Pancreas (tissue), 10 donors: ENCODE results near the gene ATP8B4. TPM values are rescaled to one million over a fixed set of nuclear protein-coding genes. Genes with fewer than 3 reads are reported as not detected.
A peak's percentile ranks its signal among the peaks of the same experiment; 100 is the strongest.

Experiments
- ATAC-seq, 4 donors: fragments of 200-7000 bp; cut with Tn5 transposase; one replicate each; pipeline versions ENCODE4 v1.8.0 to v1.9.1; 2020; ENCODE audit warnings: mild to moderate bottlenecking in 4 of 4, moderate library complexity in 4 of 4
- DNase-seq, 6 donors: peaks; one replicate each; pipeline ENCODE4 v3.0.0-alpha.2; 2020
- FAIRE-seq: peaks from 2 replicates; lab custom pipeline; 2012; peaks lifted over from hg19 to GRCh38; lab: Jason Lieb, UNC
- H3K27ac ChIP-seq, 4 donors: fragments of 200-600 bp; sonication (generic); 1 replicate in 3 of 4; 2 replicates in 1 of 4; pipeline versions ENCODE4 v1.5.0 to v1.8.0; 2020
- H3K27me3 ChIP-seq, 4 donors: fragments of 200-600 bp; one replicate each; pipeline ENCODE4 v1.8.0; 2021
- H3K36me3 ChIP-seq, 3 donors: fragments of 200-600 bp; sonication (generic) in 1 of 3; one replicate each; pipeline versions ENCODE4 v1.5.0 to v1.8.0; 2020 to 2021
- H3K4me1 ChIP-seq, 3 donors: fragments of 200-600 bp; one replicate each; pipeline ENCODE4 v1.8.0; 2021
- H3K4me3 ChIP-seq, 4 donors: fragments of 200-600 bp; sonication (generic) in 2 of 4; one replicate each; pipeline versions ENCODE4 v1.5.0 to v1.8.0; 2020 to 2021
- H3K9me3 ChIP-seq, 4 donors: fragments of 200-600 bp; one replicate each; pipeline ENCODE4 v1.8.0; 2021
- CTCF ChIP-seq, 4 donors: fragments of 200-600 bp; sonication (generic) in 3 of 4; IDR thresholded peaks; one replicate each; pipeline versions ENCODE4 v1.5.0 to v1.8.0; 2021; ENCODE audit warnings: antibody characterized with exemption in 4 of 4
- WGBS, 2 donors: extraction: QIAGEN DNeasy Blood & Tissue Kit; methylation state at CpG; one replicate each; pipeline ENCODE4 v1.1.7; 2013; 5-methylcytosine and 5-hydroxymethylcytosine counted together
- intact Hi-C, 3 donors: fragments of 100-400 bp; cut with DNase I; formaldehyde crosslinking; loops; one replicate each; pipeline versions ENCODE4 v1.11.1 to v1.14.2; 2022
- polyA plus RNA-seq, 2 donors: library from polyadenylated mRNA; stranded (reverse); fragments of 200-250 nt; gene quantifications; one replicate each; pipeline ENCODE4 v1.2.3, GENCODE V29; 2013
- total RNA-seq, 6 donors: library from RNA; stranded (reverse); fragmentation: NEBNext Ultra II Directional in 4 of 6; extraction: Animal tissue kit (Norgen Biotek cat#: 25700) in 4 of 6; gene quantifications; one replicate each; pipeline versions ENCODE4 v1.2.1 to v1.2.4, GENCODE V29; 2021 to 2023
- donor health status: healthy with polysubstance abuse.
- donor health status: DM: no; HTN: no; CAD: no; lungs with moderate emphysema.
- donor health status: DM: no; HTN: no; CAD: no.
- donor health status: control.
- donor health status: control.
- donor health status: Bipolar disorder and iron deficiency.
- donor health status: DM: yes; HTN: yes; CAD: no.
- donor health status: DM: no; HTN: no; CAD: no.
- donor health status: DM: no; HTN: no; CAD: no.
- donor health status: DM: yes; HTN: yes; CAD: no.

ATP8B4 gene
- total and polyA plus RNA-seq, 8 donors, result 0.55 to 5.3 (median 0.97) TPM

GRCh38 chr15:50017522-50017921 lies 101.5 kb downstream of the ATP8B4 start:
- FAIRE-seq (no peak), DNase-seq (no peak), ATAC-seq (peak in 1 of 4 donors; percentile 53)
- intact Hi-C loops, result no loop called here
- TF ChIP-seq CTCF (IDR thresholded peaks at IDR 0.05), result no peak
- Histone ChIP-seq H3K36me3 (no peaks in the 10 kb centered on the region), H3K4me1 (no peaks in the 10 kb centered on the region), H3K27me3 (no peaks in the 10 kb centered on the region), H3K4me3 (no peak overlapping the region), H3K27ac (no peak overlapping the region), H3K9me3 (no peaks in the 10 kb centered on the region)
- WGBS, 2 donors, result 69 to 90% methylated on average over 1 of the region's 1 CpG

- Histone ChIP-seq H3K9me3 (no peaks in the 10 kb centered on the region), H3K4me1 (no peaks in the 10 kb centered on the region), H3K27me3 (no peaks in the 10 kb centered on the region), H3K36me3 (no peaks in the 10 kb centered on the region), H3K4me3 (no peak overlapping the region), H3K27ac (no peak overlapping the region)
- DNase-seq, result no peak
- ATAC-seq, result no peak
- intact Hi-C loops, result no loop called here
- WGBS, 2 donors, result 50 to 60% methylated on average over 2 of the region's 2 CpGs
- no peak for FAIRE-seq
- no peak for TF ChIP-seq CTCF (IDR thresholded peaks at IDR 0.05)
Observed at GRCh38 chr15:50016951-50017350, 102.1 kb downstream of the ATP8B4 start.

GRCh38 chr15:50012790-50013189 lies 106.2 kb downstream of the ATP8B4 start:
- no peak overlapping the region for H3K4me3 ChIP-seq
- peaks cover 5 to 11% (median 5%) of the 10 kb centered on the region in 3 donors for H3K4me1 ChIP-seq
- H3K36me3 ChIP-seq, result no peaks in the 10 kb centered on the region
- H3K9me3 ChIP-seq, result no peaks in the 10 kb centered on the region
- DNase-seq (no peak), ATAC-seq (no peak), FAIRE-seq (no peak)
- H3K27ac ChIP-seq, result no peak overlapping the region
- no peak for TF ChIP-seq CTCF (IDR thresholded peaks at IDR 0.05)
- no peaks in the 10 kb centered on the region for H3K27me3 ChIP-seq
- intact Hi-C loops, result no loop called here

GRCh38 chr15:50009634-50010033 lies 109.4 kb downstream of the ATP8B4 start:
- Histone ChIP-seq H3K27me3 (no peaks in the 10 kb centered on the region), H3K27ac (peak overlapping the region in 3 of 4 donors; percentile 0 to 46 (median 33)), H3K9me3 (no peaks in the 10 kb centered on the region), H3K36me3 (no peaks in the 10 kb centered on the region), H3K4me1 (peaks cover 5 to 11% (median 5%) of the 10 kb centered on the region in 3 donors), H3K4me3 (no peak overlapping the region)
- intact Hi-C loops, result loop anchor here in 1 of 3 donors (10.0 kb wide), 1 partner anchor 135 kb away; no protein-coding TSS in a partner anchor
- ATAC-seq (peak; percentile 92 to 97 (median 94)), DNase-seq (peak in 2 of 6 donors; percentile 23 to 38), FAIRE-seq (no peak)
- WGBS, 2 donors, result 12 to 16% methylated on average over 2 of the region's 2 CpGs
- TF ChIP-seq CTCF (IDR thresholded peaks at IDR 0.05), result no peak

- Histone ChIP-seq H3K4me1 (peaks cover 0 to 3% (median 0%) of the 10 kb centered on the region in 3 donors), H3K4me3 (no peak overlapping the region), H3K9me3 (no peaks in the 10 kb centered on the region), H3K27me3 (no peaks in the 10 kb centered on the region), H3K27ac (no peak overlapping the region), H3K36me3 (no peaks in the 10 kb centered on the region)
- peak; percentile 91 to 100 (median 98) for ATAC-seq
- WGBS, 2 donors, result 52 to 60% methylated on average over 13 of the region's 13 CpGs
- TF ChIP-seq CTCF (IDR thresholded peaks at IDR 0.05), result peak; percentile 31 to 50 (median 35)
- DNase-seq, result peak; percentile 46 to 82 (median 68)
- intact Hi-C loops, result loop anchor here in 1 of 3 donors (10.0 kb wide), 1 partner anchor 129 kb away; no protein-coding TSS in a partner anchor
- FAIRE-seq, result no peak
Observed at GRCh38 chr15:50003786-50004334, 115.2 kb downstream of the ATP8B4 start.
